Activated naive CD4-positive, alpha-beta T cell treated with anti-CD3 and anti-CD28 coated beads for 36 hours (primary cell): ENCODE data around the gene USPL1. TPM values are rescaled to one million over a fixed set of nuclear protein-coding genes. Genes with fewer than 3 reads are reported as not detected.
A peak's percentile ranks its signal among the peaks of the same experiment; 100 is the strongest.

ENCODE experiments used
- CTCF ChIA-PET: fragments of 350-600 bp; sonication (Branson Sonifier 250); formaldehyde crosslinking; loops from one replicate; lab custom pipeline; 2021; ENCODE audit warnings: antibody characterized with exemption; lab: Charles Lee
- DNase-seq: peaks from one replicate; pipeline ENCODE4 v3.0.0-alpha.2; 2020
- H3K27ac Mint-ChIP-seq: one replicate; pipeline ENCODE4 v1.8.0; 2021; ENCODE audit warnings: mild to moderate bottlenecking, mixed read lengths
- H3K27me3 Mint-ChIP-seq: one replicate; pipeline ENCODE4 v1.8.0; 2021; ENCODE audit warnings: low read depth, mixed read lengths
- H3K36me3 Mint-ChIP-seq: one replicate; pipeline ENCODE4 v1.8.0; 2021; ENCODE audit warnings: low read depth, mixed read lengths
- H3K4me1 Mint-ChIP-seq: one replicate; pipeline ENCODE4 v1.8.0; 2021; ENCODE audit warnings: low read depth, mixed read lengths
- H3K4me3 Mint-ChIP-seq: one replicate; pipeline ENCODE4 v1.8.0; 2021; ENCODE audit warnings: mild to moderate bottlenecking, moderate library complexity, mixed read lengths
- H3K9me3 Mint-ChIP-seq: one replicate; pipeline ENCODE4 v1.8.0; 2021; ENCODE audit warnings: mixed read lengths
- intact Hi-C: fragments of 100-400 bp; cut with micrococcal nuclease; formaldehyde crosslinking; loops from one replicate; pipeline ENCODE4 v1.15.1; 2023
- total RNA-seq, 2 experiments: library from RNA; stranded (reverse); gene quantifications; one replicate each; pipeline ENCODE4 v1.2.3, GENCODE V29; 2021

Gene USPL1
- total RNA-seq, 2 experiments from 2014 or later = 10.7 to 11.3 TPM

GRCh38 chr13:30685987-30686386, 68.3 kb downstream of the USPL1 start:
- peaks cover 9% of the 10 kb centered on the region for H3K4me1 Mint-ChIP-seq
- no peaks in the 10 kb centered on the region for H3K27me3 Mint-ChIP-seq
- H3K9me3 Mint-ChIP-seq = peaks cover 2% of the 10 kb centered on the region
- no peak overlapping the region for H3K4me3 Mint-ChIP-seq
- H3K27ac Mint-ChIP-seq = no peak overlapping the region
- CTCF ChIA-PET = no interaction called here
- no peak for DNase-seq
- intact Hi-C loops = no loop called here
- no peaks in the 10 kb centered on the region for H3K36me3 Mint-ChIP-seq

- Mint-ChIP-seq H3K27me3 (no peaks in the 10 kb centered on the region), H3K9me3 (peaks cover 2% of the 10 kb centered on the region), H3K4me3 (no peak overlapping the region), H3K27ac (no peak overlapping the region), H3K36me3 (no peaks in the 10 kb centered on the region), H3K4me1 (peaks cover 9% of the 10 kb centered on the region)
- intact Hi-C loops = no loop called here
- CTCF ChIA-PET = interaction anchor here (0.6 kb wide), 1 partner anchor 314 kb away, joined by 3 read pairs; no protein-coding TSS in a partner anchor
- no peak for DNase-seq
Measured at GRCh38 chr13:30687601-30688000, 69.9 kb downstream of the USPL1 start.

DNA sequence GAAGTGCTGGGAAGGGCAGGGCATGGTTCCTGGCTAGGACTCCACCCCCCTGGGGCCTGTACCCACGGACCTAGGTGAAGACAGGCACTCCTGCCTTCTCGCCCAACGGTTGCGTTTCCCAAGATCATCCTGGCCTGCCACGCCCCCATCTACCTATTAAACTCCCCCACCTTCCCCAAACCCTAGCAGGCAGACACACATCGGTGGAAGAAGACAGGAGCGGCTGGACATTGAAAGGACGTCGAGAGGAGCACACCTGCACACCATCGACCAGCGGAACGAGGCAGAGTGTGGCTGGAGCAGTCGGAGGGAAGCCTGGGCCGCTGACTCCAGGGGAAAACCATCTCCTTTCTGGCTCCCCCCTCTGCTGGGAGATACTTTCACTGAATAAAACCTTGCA, 72.0 kb downstream of the USPL1 start:
- H3K27me3 Mint-ChIP-seq = no peaks in the 10 kb centered on the region
- peaks cover 2% of the 10 kb centered on the region for H3K9me3 Mint-ChIP-seq
- H3K4me3 Mint-ChIP-seq = no peak overlapping the region
- no peak for DNase-seq
- no peaks in the 10 kb centered on the region for H3K36me3 Mint-ChIP-seq
- H3K27ac Mint-ChIP-seq = no peak overlapping the region
- CTCF ChIA-PET = interaction anchor here (1.4 kb wide), 1 partner anchor 21 kb away, joined by 3 read pairs; no protein-coding TSS in a partner anchor
- H3K4me1 Mint-ChIP-seq = peaks cover 9% of the 10 kb centered on the region
- intact Hi-C loops = no loop called here

GRCh38 chr13:30690282-30691188, 72.8 kb downstream of the USPL1 start:
- Mint-ChIP-seq H3K4me3 (peak overlapping the region; percentile 46), H3K36me3 (no peaks in the 10 kb centered on the region), H3K4me1 (peaks cover 9% of the 10 kb centered on the region), H3K27ac (no peak overlapping the region), H3K27me3 (peaks cover 3% of the 10 kb centered on the region), H3K9me3 (peaks cover 2% of the 10 kb centered on the region)
- intact Hi-C loops = no loop called here
- DNase-seq = no peak
- CTCF ChIA-PET = interaction anchor here (1.0 to 1.4 kb wide), 2 partner anchors 22 to 106 kb away, joined by 3 read pairs; no protein-coding TSS in a partner anchor

DNA sequence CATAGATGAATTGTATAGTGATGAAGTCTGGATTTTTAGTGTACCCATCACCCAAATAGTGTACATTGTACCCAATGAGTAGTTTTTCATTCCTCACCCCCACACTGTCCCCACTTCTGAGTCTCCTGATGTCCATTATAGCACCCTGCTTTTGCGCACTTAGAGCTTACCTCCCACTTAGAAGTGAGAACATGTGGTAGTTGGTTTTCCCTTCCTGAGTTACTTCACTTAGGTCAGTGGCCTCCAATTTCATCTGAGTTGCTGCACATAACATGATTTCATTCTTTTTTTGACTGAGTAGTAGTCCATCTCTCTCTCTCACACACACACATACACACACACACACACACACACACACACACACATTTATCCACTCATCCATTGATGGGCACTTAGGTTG, 74.4 kb downstream of the USPL1 start:
- no peak overlapping the region for H3K27ac Mint-ChIP-seq
- peaks cover 9% of the 10 kb centered on the region for H3K27me3 Mint-ChIP-seq
- DNase-seq = no peak
- intact Hi-C loops = no loop called here
- no peak overlapping the region for H3K4me3 Mint-ChIP-seq
- peaks cover 15% of the 10 kb centered on the region for H3K4me1 Mint-ChIP-seq
- H3K9me3 Mint-ChIP-seq = peaks cover 2% of the 10 kb centered on the region
- H3K36me3 Mint-ChIP-seq = no peaks in the 10 kb centered on the region
- CTCF ChIA-PET = no interaction called here

GRCh38 chr13:30696278-30697176, 78.8 kb downstream of the USPL1 start:
- CTCF ChIA-PET = interaction anchor here (0.6 kb wide), 1 partner anchor 378 kb away, joined by 3 read pairs; no protein-coding TSS in a partner anchor
- Mint-ChIP-seq H3K9me3 (no peaks in the 10 kb centered on the region), H3K4me1 (peaks cover 6% of the 10 kb centered on the region), H3K36me3 (no peaks in the 10 kb centered on the region), H3K4me3 (no peak overlapping the region), H3K27ac (no peak overlapping the region), H3K27me3 (peaks cover 9% of the 10 kb centered on the region)
- DNase-seq = no peak
- intact Hi-C loops = no loop called here

DNA sequence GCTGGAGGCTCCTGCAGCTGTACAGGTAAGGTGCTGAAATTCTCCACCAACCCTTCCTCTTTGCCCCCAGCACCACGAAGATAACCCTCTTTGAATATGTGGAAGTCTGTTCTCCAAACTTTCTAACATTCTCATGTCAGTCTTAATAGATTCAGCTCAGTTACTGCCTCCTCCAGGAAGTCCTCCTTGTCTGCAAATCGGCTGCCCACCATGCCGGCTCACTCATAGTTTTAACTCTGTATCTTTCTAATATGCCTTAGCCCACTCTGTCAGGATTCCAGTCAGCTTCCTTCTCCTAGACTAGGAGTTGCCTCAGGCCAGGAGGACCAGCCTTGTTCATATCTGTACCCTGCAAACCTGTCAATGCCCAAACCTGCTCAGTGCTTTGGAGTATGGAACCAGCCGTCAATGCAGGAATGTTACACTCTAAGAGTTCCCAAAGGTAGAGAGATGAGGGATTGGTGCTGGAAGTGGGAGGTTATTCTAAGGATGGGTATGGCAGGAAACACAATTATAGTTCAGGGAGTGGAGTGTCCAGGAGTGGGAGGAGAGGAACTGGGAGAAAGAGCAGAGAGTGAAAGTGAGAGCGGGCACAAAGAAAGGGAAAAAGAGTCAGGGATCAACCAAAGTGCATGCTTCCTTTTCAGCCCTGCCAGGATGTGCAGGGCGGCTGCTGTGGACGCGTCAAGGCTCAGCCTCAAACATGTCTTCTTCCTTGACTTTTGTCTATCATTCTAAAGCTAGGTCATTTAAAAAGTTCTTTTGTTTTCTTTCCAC, 79.6 kb downstream of the USPL1 start:
- H3K4me1 Mint-ChIP-seq = peaks cover 6% of the 10 kb centered on the region
- no peaks in the 10 kb centered on the region for H3K9me3 Mint-ChIP-seq
- H3K27me3 Mint-ChIP-seq = peaks cover 9% of the 10 kb centered on the region
- no peak overlapping the region for H3K4me3 Mint-ChIP-seq
- no peaks in the 10 kb centered on the region for H3K36me3 Mint-ChIP-seq
- H3K27ac Mint-ChIP-seq = no peak overlapping the region
- DNase-seq = no peak
- intact Hi-C loops = no loop called here
- CTCF ChIA-PET = interaction anchor here (0.6 kb wide), 1 partner anchor 377 kb away, joined by 3 read pairs; no protein-coding TSS in a partner anchor

DNA sequence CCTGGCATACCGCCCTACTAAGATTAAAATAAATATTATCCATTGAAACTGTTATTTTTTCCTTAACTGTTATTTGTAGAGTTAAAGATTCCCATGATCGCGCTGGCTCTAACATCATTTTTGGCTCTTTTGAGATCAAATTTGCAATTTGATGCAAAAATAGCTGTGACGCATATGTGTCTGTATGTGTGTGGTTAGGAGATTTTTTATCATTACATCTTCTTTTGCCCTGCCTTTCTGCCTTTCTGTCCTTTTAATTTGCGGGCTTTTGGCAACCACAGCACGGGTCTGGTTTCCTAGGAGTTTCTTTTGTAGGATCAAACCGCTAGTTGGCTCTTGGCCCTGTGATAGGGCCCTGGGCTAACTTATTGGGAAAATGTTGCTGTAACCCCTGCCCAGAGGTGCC, 80.3 kb downstream of the USPL1 start:
- CTCF ChIA-PET = no interaction called here
- Mint-ChIP-seq H3K27me3 (peaks cover 9% of the 10 kb centered on the region), H3K36me3 (no peaks in the 10 kb centered on the region), H3K9me3 (no peaks in the 10 kb centered on the region), H3K27ac (no peak overlapping the region), H3K4me1 (peaks cover 6% of the 10 kb centered on the region), H3K4me3 (no peak overlapping the region)
- no peak for DNase-seq
- intact Hi-C loops = no loop called here

- Mint-ChIP-seq H3K4me1 (peaks cover 6% of the 10 kb centered on the region), H3K4me3 (no peak overlapping the region), H3K27me3 (peaks cover 9% of the 10 kb centered on the region), H3K9me3 (no peaks in the 10 kb centered on the region), H3K27ac (no peak overlapping the region), H3K36me3 (no peaks in the 10 kb centered on the region)
- intact Hi-C loops = no loop called here
- no peak for DNase-seq
- CTCF ChIA-PET = no interaction called here
Measured at GRCh38 chr13:30698488-30699005, 80.8 kb downstream of the USPL1 start.

- DNase-seq = no peak
- no peaks in the 10 kb centered on the region for H3K36me3 Mint-ChIP-seq
- H3K27ac Mint-ChIP-seq = no peak overlapping the region
- intact Hi-C loops = no loop called here
- CTCF ChIA-PET = no interaction called here
- peaks cover 8% of the 10 kb centered on the region for H3K27me3 Mint-ChIP-seq
- H3K4me3 Mint-ChIP-seq = no peak overlapping the region
- H3K9me3 Mint-ChIP-seq = no peaks in the 10 kb centered on the region
- peaks cover 6% of the 10 kb centered on the region for H3K4me1 Mint-ChIP-seq
Measured at GRCh38 chr13:30700364-30700763, 82.6 kb downstream of the USPL1 start.

GRCh38 chr13:30702006-30702405, 84.3 kb downstream of the USPL1 start:
- H3K4me1 Mint-ChIP-seq = no peaks in the 10 kb centered on the region

More at GRCh38 chr13:30702006-30702405, 84.3 kb downstream of the USPL1 start:
- Mint-ChIP-seq H3K4me3 (no peak overlapping the region), H3K9me3 (no peaks in the 10 kb centered on the region), H3K36me3 (no peaks in the 10 kb centered on the region), H3K27ac (no peak overlapping the region), H3K27me3 (no peaks in the 10 kb centered on the region)
- no peak for DNase-seq
- CTCF ChIA-PET = no interaction called here
- intact Hi-C loops = no loop called here
